CMK (cell line): ENCODE data around the gene PIK3R1.
"Not testable (repeated sequence)": the region's sequence is repeated elsewhere in the genome, so short reads cannot be mapped to it uniquely, and the experiment has no call there.

Source experiments
- DNase-seq: peaks from one replicate; pipeline ENCODE4 v3.0.0-alpha.2; 2010; ENCODE audit warnings: low read depth

Gene PIK3R1

DNA sequence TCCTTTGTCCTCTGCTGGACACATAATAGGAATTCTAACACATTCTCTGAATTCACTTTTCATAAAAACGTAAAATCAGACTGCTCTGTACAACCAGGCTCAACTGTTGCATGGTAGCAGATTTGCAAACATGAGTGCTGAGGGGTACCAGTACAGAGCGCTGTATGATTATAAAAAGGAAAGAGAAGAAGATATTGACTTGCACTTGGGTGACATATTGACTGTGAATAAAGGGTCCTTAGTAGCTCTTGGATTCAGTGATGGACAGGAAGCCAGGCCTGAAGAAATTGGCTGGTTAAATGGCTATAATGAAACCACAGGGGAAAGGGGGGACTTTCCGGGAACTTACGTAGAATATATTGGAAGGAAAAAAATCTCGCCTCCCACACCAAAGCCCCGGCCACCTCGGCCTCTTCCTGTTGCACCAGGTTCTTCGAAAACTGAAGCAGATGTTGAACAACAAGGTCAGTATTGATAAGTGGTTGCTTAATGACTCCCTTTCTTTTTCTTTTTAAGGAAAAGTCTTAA lies 11.1 kb downstream of the PIK3R1 start:
- no peak for DNase-seq

DNA sequence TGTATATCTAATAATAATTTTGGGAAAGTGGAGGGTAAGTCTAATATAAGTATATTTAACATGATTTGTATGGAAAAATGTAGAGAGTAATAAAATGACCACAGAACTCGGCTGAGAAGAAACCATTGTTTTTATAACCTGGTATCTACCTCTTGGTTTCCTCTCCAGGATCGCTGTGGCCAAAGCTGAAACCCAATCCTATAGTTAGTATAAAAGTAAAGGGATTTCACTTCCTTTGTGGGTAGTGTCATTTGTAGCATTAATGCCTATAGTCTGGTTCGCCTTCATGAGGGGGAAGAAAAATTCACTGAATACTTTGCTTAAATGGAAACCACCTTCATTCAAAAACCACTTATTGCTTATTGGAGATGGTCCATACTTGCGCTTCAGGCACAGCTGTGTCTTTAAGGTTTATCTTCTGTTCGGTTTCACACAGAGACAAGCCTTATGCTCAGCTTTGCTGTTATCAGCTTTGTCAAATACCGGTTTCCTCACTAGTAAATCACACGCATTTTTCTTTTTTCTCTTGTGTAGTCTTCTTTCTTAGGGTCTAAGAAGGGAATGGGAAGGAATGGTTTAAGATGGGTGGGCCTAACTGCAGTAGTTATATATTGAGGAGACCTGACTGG lies 12.1 kb downstream of the PIK3R1 start:
- DNase-seq = no peak

GRCh38 chr5:68229416-68229815 lies 13.9 kb downstream of the PIK3R1 start:
- no peak for DNase-seq

DNA sequence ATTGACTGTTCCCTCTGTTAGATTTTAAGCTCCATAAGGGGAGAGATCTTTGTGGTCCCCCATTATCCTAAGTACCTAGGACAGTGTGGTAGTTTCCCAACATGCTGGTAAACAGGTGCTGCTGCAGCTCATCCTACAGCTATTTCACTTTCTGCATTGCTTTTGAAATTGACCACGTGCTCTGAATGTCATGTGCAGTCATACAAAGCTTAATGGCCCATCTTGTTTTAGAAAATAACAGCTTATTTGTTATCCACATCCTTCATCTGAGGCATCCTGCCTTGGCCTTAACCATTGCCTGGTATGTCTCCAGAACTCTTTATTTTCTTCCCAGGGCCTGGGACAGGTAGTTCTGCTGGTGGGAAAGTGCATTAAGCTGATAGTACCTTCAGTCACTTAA lies 14.7 kb downstream of the PIK3R1 start:
- DNase-seq = no peak

GRCh38 chr5:68231414-68232076 lies 16.0 kb downstream of the PIK3R1 start:
- no peak for DNase-seq

GRCh38 chr5:68232277-68232676 lies 16.7 kb downstream of the PIK3R1 start:
- DNase-seq = no peak

GRCh38 chr5:68233075-68233474 lies 17.5 kb downstream of the PIK3R1 start:
- DNase-seq = no peak

GRCh38 chr5:68235229-68235628 lies 19.7 kb downstream of the PIK3R1 start:
- not testable (repeated sequence) for DNase-seq

- no peak for DNase-seq
Observed at GRCh38 chr5:68237715-68238114, 22.2 kb downstream of the PIK3R1 start.

DNA sequence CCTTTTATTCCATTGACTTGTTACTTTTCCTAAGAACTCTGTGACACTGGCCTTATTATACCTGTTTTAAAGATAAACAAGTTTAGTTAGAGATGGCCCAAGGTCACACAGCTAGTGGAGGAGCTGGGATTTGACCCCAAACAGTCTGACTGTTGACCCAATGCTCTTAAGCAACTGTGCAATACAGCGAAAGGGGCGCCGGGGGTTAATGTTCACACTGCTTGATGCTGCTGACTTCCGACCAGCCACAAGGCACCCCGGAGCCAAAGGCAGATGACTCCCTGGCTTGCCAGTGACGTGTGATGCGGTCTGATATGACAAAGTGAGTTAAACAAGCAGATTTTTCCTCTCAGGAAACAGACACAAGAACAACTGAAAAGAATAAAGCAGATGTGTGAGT lies 23.9 kb downstream of the PIK3R1 start:
- no peak for DNase-seq

DNA sequence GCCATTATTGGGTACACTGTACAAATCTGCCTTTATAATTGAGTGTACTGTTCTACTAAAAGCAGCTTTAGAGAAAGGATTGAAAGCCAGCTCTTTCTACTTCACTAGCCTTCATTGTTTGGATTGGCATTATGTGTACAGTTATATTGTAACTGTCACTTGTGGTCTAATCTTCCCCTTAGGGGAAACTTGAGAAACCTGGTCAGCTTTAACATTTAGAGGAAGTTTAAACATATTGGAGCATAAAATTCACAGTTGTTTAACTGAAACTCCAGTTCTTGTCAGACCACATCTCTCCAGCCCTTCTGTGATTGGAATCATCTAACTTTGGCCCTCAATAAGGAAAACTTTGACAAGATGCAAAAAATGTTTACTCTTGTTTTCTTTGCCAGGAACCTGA lies 24.6 kb downstream of the PIK3R1 start:
- no peak for DNase-seq

DNA sequence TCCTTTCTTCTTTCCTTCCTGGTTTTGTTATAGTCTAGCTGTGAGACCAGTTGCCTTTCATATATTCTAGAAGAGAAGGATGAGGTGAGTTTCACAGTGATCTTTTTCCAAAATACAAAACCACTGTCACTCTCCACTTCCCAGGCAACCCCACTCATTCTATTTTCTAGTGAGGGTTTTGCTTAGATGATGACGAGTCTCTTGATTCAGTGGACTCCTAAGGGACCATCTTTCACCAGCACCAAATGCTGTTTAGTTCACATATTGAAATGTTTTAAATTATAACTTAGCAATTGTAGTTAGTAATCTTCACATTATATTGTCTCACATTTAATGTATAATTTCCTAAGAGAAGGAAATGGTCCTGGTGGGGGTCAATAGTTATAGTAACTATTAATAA lies 25.2 kb downstream of the PIK3R1 start:
- no peak for DNase-seq

DNA sequence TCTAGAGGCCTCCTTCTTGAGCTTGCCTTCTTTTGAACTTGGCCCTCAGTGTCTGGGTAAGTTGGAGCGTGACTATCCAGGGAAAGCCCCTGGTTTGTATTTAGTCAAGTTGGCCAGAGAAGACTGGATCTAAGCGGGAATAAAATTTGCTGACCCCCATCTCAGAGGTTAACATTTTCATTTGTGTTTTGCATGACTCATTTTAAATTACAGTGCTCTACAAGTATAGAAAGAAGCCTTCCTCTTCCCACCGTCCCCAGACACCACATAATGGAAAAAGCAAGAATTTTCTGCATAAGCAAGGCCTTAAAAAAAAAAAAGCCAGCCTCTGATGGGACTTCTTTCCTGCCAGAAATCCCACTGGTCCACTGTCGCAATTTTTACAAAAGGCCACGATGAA lies 27.2 kb downstream of the PIK3R1 start:
- DNase-seq = no peak

GRCh38 chr5:68243251-68243650 lies 27.7 kb downstream of the PIK3R1 start:
- DNase-seq = no peak

- no peak for DNase-seq
Observed at GRCh38 chr5:68243681-68244080, 28.1 kb downstream of the PIK3R1 start.

GRCh38 chr5:68245319-68245718 lies 29.8 kb downstream of the PIK3R1 start:
- DNase-seq = no peak

DNA sequence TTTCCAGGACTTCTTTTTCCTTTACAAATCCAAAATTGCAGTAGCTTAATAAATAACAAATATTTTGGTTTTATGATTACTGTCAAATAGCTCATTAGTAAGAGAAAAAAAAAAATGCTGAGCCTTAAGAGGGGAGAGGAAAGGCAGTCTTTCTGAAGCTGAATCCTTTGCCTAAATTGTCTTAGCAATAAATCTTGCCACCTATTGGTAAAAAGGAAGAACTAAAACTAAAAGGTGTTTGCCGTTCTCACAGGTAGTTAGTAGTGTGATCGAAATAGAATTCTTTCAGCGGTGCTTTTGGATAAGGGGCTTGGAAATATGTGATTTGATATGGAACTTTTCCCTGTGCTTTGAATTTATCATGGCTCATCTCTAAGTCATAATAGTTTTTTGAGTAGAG lies 31.2 kb downstream of the PIK3R1 start:
- DNase-seq = no peak

DNA sequence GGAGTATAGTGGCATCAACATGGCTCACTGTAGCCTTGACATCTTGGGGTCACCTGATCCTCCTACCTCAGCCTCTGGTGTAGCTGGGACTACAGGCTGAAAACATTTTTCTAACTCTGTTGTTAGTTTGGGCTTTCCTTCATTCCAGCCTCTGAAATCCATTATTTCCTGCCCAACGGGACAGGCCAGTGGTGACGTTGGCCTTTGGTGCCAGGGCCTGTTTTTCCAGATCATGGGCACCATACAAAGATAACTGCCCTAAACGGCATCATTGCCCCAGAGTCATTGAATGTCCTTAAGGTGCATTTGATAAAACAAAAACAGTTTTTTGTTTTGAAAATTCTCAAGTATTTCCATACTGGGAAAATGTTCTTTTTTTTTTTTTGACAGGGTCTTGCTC lies 32.1 kb downstream of the PIK3R1 start:
- DNase-seq = no peak

- no peak for DNase-seq
Observed at GRCh38 chr5:68248896-68249295, 33.3 kb downstream of the PIK3R1 start.

DNA sequence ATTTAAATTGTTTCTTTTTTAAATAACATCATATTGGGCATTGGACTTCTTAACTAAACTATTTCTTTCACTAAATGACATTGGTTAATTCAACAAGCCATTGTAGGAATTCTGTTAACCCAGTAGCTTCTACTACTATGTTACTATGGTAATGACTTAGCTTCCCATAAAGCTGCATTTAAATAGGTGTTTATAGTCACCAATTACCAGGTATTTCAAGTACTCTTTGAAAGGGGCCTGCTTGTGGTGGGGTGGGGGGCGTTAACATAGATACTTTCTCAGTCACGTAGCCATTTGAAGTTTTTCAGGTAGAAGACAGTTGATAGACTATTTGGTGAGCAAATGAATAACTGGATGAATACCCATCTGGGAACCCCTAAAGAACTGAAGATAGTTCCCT lies 34.0 kb downstream of the PIK3R1 start:
- no peak for DNase-seq

DNA sequence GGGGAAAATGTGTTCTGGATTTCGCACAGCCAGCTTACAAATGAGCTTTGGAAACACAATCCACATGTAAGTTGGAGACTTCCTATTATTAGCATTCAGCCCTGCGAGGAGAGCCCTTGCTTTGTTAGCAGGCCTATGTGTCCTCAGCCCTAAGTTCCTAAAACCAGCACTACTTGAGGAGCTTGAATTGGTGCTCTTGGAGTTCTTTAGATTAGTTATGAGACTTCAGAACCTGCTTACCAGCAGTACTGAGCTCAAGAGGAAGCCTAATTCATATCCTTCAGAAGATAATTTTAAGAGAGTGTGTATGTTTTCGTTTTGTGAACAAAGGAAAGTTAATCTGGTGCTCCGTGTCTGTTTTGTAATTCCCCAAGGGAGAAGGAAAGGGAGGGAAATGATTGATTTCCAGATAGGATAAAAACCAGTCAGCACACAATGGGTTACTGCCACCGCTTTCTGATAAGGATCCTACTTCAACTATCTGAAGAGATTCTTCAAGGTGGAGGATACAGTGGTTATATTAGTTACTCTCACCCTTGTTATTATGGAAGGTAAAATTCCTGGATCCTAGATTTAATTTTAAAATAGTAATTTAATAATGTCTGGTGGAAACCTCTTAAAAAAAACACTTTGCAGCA lies 35.2 kb downstream of the PIK3R1 start:
- DNase-seq = no peak

DNA sequence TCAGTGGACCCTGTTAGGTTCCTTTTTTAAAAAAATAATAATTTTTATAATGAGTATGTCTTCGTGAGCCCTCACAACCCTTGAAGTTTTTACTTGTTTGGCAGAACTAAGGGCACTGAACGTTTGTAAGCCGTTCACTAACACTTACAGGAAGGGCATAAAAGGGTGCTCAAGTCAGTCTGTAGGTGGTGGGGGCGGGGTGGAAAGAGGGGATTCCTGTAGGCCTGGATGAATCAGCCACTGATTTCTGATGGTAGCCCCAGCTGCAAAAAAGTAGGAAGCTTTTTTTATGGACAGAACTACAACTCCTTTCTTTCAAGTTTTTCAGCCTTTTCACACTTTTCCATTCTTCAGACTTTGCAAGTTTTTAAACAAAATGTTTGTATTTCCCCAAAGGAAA lies 35.8 kb downstream of the PIK3R1 start:
- no peak for DNase-seq

DNA sequence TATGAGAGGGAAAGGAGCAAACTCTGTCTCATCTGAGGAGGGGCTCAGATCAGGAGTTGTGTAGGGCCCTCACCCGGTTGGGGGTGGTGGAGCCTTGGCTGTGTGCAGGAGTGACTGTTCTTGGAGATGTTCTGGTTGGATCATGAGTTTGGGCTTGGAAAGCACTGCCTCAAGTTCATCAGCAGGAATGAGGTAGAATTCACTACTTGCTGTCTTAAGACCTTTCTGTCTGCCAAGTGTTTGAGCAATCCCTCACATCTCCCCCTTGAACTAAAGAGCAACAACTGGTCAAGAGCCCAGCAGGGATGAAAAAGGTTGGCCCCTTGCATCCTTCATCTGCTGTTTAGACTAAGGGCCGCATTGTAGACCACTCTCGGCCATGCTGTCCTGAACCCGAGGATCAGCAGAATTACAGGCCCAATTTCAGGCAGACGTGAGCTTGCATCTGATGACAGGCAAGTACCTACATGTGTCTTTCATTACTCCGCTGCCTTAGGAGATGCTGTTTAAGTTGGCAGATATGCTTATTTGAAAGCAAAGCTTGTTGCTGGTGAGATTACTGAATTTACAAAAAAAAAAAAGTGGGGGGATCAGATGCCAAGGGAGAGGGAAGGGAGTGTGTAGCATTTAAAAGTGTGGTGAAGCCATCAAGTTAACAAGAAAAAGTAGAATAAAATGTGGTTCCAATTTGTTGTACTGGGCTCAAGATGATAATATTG lies 36.4 kb downstream of the PIK3R1 start:
- DNase-seq = no peak
